ENCODE measurements around the gene PRKCD.

Gene PRKCD

GRCh38 chr3:53236112-53236841, 75.3 kb downstream of the PRKCD start:
- DNase-seq, result no peak

- no peak for DNase-seq
These were observed 77.2 kb downstream of the PRKCD start for GRCh38 chr3:53238051-53238850.

GRCh38 chr3:53238886-53239285, 77.9 kb downstream of the PRKCD start:
- DNase-seq, result no peak

GRCh38 chr3:53239800-53240199, 78.8 kb downstream of the PRKCD start:
- DNase-seq, result no peak

- DNase-seq, result no peak
These were observed 80.3 kb downstream of the PRKCD start for GRCh38 chr3:53240989-53241972.

GRCh38 chr3:53242155-53242554, 81.1 kb downstream of the PRKCD start:
- no peak for DNase-seq
